Activated CD8-positive, alpha-beta T cell treated with anti-CD3 and anti-CD28 coated beads, Interleukin-2, amount 10 ng/mL, durations not matched to agents 7 days and 5 days (primary cell): ENCODE data around the gene CCR1. TPM values are rescaled to one million over a fixed set of nuclear protein-coding genes. Genes with fewer than 3 reads are reported as not detected.
A peak's percentile ranks its signal among the peaks of the same experiment; 100 is the strongest.

Source experiments
- ATAC-seq: fragments of 150-1000 bp; cut with Tn5 transposase; one replicate; pipeline ENCODE4 v1.10.0; 2021; ENCODE audit warnings: moderate library complexity
- CTCF ChIA-PET: fragments of 350-600 bp; sonication (Branson Sonifier 250); formaldehyde crosslinking; loops from one replicate; lab custom pipeline; 2021; ENCODE audit warnings: antibody characterized with exemption; lab: Charles Lee
- POLR2A ChIA-PET: fragments of 350-600 bp; sonication (Branson Sonifier 250); formaldehyde crosslinking; loops from one replicate; lab custom pipeline; 2021; ENCODE audit warnings: antibody characterized with exemption; lab: Charles Lee
- DNase-seq: peaks from one replicate; pipeline ENCODE4 v3.0.0-alpha.2; 2020
- H3K27ac Mint-ChIP-seq: one replicate; pipeline ENCODE4 v1.8.0; 2021; ENCODE audit warnings: mild to moderate bottlenecking, mixed read lengths
- H3K27me3 Mint-ChIP-seq: one replicate; pipeline ENCODE4 v1.8.0; 2021; ENCODE audit warnings: low read depth, mixed read lengths
- H3K36me3 Mint-ChIP-seq: one replicate; pipeline ENCODE4 v1.8.0; 2021; ENCODE audit warnings: low read depth, mixed read lengths
- H3K4me1 Mint-ChIP-seq: one replicate; pipeline ENCODE4 v1.8.0; 2021; ENCODE audit warnings: low read depth, mixed read lengths
- H3K4me3 Mint-ChIP-seq: one replicate; pipeline ENCODE4 v1.8.0; 2021; ENCODE audit warnings: mild to moderate bottlenecking, mixed read lengths
- H3K9me3 Mint-ChIP-seq: one replicate; pipeline ENCODE4 v1.8.0; 2022; ENCODE audit warnings: mixed read lengths; ENCODE audit not compliant: insufficient read depth
- total RNA-seq, 2 experiments: library from RNA; stranded (reverse); gene quantifications; one replicate each; pipeline ENCODE4 v1.2.3, GENCODE V29; 2021

The CCR1 gene
- 10 to 100 TPM; 41.4 to 41.5 TPM for total RNA-seq

GRCh38 chr3:46208167-46208704 lies at the start of gene CCR1:
TSS of gene CCR1 (minus strand) at chr3:46208313. CDS start at chr3:46204313, 4,000 bp downstream.
- no peaks in the 10 kb centered on the region for H3K27me3 Mint-ChIP-seq
- H3K4me3 Mint-ChIP-seq: peak within 1 kb of the TSS; percentile 87
- peaks cover 47% of the 10 kb centered on the region for H3K36me3 Mint-ChIP-seq
- H3K4me1 Mint-ChIP-seq: peaks cover 73% of the 10 kb centered on the region
- peak; percentile 85 for DNase-seq
- POLR2A ChIA-PET: interaction anchor here (0.9 to 5.3 kb wide), 7 partner anchors 76 to 162 kb away, joined by 3 to 63 read pairs (median 8); partner anchors contain the start of gene CCR5
- H3K27ac Mint-ChIP-seq: peak within 1 kb of the TSS; percentile 95
- peak; percentile 69 for ATAC-seq
- CTCF ChIA-PET: interaction anchor here (0.6 to 6.6 kb wide), 53 partner anchors 9 to 329 kb away, joined by 3 to 150 read pairs (median 4); partner anchors contain the start of genes CCR5 and CXCR6
- no peaks in the 10 kb centered on the region for H3K9me3 Mint-ChIP-seq

GRCh38 chr3:46252980-46253379 lies 44.9 kb upstream of the CCR1 start:
- peaks cover 6% of the 10 kb centered on the region for H3K9me3 Mint-ChIP-seq
- DNase-seq (no peak), ATAC-seq (no peak)
- H3K4me3 Mint-ChIP-seq: no peak overlapping the region
- no peak overlapping the region for H3K27ac Mint-ChIP-seq
- H3K27me3 Mint-ChIP-seq: peaks cover 44% of the 10 kb centered on the region
- H3K4me1 Mint-ChIP-seq: no peaks in the 10 kb centered on the region
- ChIA-PET CTCF (interaction anchor here (0.8 to 2.0 kb wide), 4 partner anchors 14 to 169 kb away, joined by 3 to 7 read pairs (median 4); no protein-coding TSS in a partner anchor), POLR2A (no interaction called here)
- H3K36me3 Mint-ChIP-seq: peaks cover 4% of the 10 kb centered on the region

GRCh38 chr3:46245146-46245545 lies 37.0 kb upstream of the CCR1 start:
- DNase-seq (no peak), ATAC-seq (no peak)
- Mint-ChIP-seq H3K27ac (no peak overlapping the region), H3K9me3 (no peaks in the 10 kb centered on the region), H3K36me3 (no peaks in the 10 kb centered on the region), H3K4me3 (no peak overlapping the region), H3K27me3 (peaks cover 20% of the 10 kb centered on the region), H3K4me1 (peaks cover 6% of the 10 kb centered on the region)
- CTCF ChIA-PET: interaction anchor here (0.7 to 1.3 kb wide), 3 partner anchors 31 to 271 kb away, joined by 3 to 5 read pairs (median 3); no protein-coding TSS in a partner anchor
- POLR2A ChIA-PET: no interaction called here

GRCh38 chr3:46243560-46243959 lies 35.4 kb upstream of the CCR1 start:
- Mint-ChIP-seq H3K9me3 (no peaks in the 10 kb centered on the region), H3K27ac (no peak overlapping the region), H3K4me1 (peaks cover 6% of the 10 kb centered on the region), H3K4me3 (no peak overlapping the region), H3K36me3 (no peaks in the 10 kb centered on the region), H3K27me3 (peaks cover 27% of the 10 kb centered on the region)
- ChIA-PET POLR2A (no interaction called here), CTCF (interaction anchor here (1.1 to 1.4 kb wide), 2 partner anchors 10 to 21 kb away, joined by 4 to 7 read pairs; no protein-coding TSS in a partner anchor)
- no peak for ATAC-seq
- DNase-seq: no peak

GRCh38 chr3:46242120-46242519 lies 34.0 kb upstream of the CCR1 start, which contains the start of gene CCR3:
TSS of gene CCR3 (plus strand) at chr3:46242460. CDS start at chr3:46265159, 22,699 bp downstream.
- POLR2A ChIA-PET: no interaction called here
- Mint-ChIP-seq H3K4me3 (no peak within 1 kb of the TSS), H3K27me3 (peaks cover 37% of the 10 kb centered on the region), H3K9me3 (no peaks in the 10 kb centered on the region), H3K27ac (no peak within 1 kb of the TSS), H3K36me3 (no peaks in the 10 kb centered on the region), H3K4me1 (peaks cover 8% of the 10 kb centered on the region)
- ATAC-seq (no peak), DNase-seq (no peak)
- CTCF ChIA-PET: interaction anchor here (1.0 kb wide), 1 partner anchor 136 kb away, joined by 4 read pairs; no protein-coding TSS in a partner anchor

- no peak for DNase-seq
- no peak overlapping the region for H3K4me3 Mint-ChIP-seq
- no peaks in the 10 kb centered on the region for H3K36me3 Mint-ChIP-seq
- H3K27ac Mint-ChIP-seq: no peak overlapping the region
- no peaks in the 10 kb centered on the region for H3K9me3 Mint-ChIP-seq
- ChIA-PET POLR2A (no interaction called here), CTCF (interaction anchor here (1.3 kb wide), 1 partner anchor 162 kb away, joined by 3 read pairs; no protein-coding TSS in a partner anchor)
- peaks cover 21% of the 10 kb centered on the region for H3K4me1 Mint-ChIP-seq
- ATAC-seq: no peak
- H3K27me3 Mint-ChIP-seq: peaks cover 40% of the 10 kb centered on the region
Observed at GRCh38 chr3:46239952-46240351, 31.8 kb upstream of the CCR1 start.

GRCh38 chr3:46239301-46239938 lies 31.3 kb upstream of the CCR1 start:
- ChIA-PET CTCF (interaction anchor here (0.7 to 1.7 kb wide), 4 partner anchors 14 to 161 kb away, joined by 3 to 12 read pairs (median 4); partner anchors contain the start of gene CCR5), POLR2A (no interaction called here)
- no peak overlapping the region for H3K4me3 Mint-ChIP-seq
- DNase-seq (no peak), ATAC-seq (no peak)
- H3K36me3 Mint-ChIP-seq: no peaks in the 10 kb centered on the region
- no peaks in the 10 kb centered on the region for H3K9me3 Mint-ChIP-seq
- H3K27me3 Mint-ChIP-seq: peaks cover 39% of the 10 kb centered on the region
- no peak overlapping the region for H3K27ac Mint-ChIP-seq
- peaks cover 21% of the 10 kb centered on the region for H3K4me1 Mint-ChIP-seq

- H3K4me3 Mint-ChIP-seq: no peak overlapping the region
- no peaks in the 10 kb centered on the region for H3K36me3 Mint-ChIP-seq
- CTCF ChIA-PET: interaction anchor here (0.7 to 1.7 kb wide), 5 partner anchors 15 to 159 kb away, joined by 3 to 12 read pairs (median 3); partner anchors contain the start of gene CCR5
- H3K27me3 Mint-ChIP-seq: peaks cover 36% of the 10 kb centered on the region
- H3K9me3 Mint-ChIP-seq: no peaks in the 10 kb centered on the region
- POLR2A ChIA-PET: interaction anchor here (0.7 kb wide), 1 partner anchor 73 kb away, joined by 3 read pairs; no protein-coding TSS in a partner anchor
- peaks cover 21% of the 10 kb centered on the region for H3K4me1 Mint-ChIP-seq
- no peak overlapping the region for H3K27ac Mint-ChIP-seq
- ATAC-seq (no peak), DNase-seq (no peak)
Observed at GRCh38 chr3:46238386-46238785, 30.3 kb upstream of the CCR1 start.

- H3K9me3 Mint-ChIP-seq: no peaks in the 10 kb centered on the region
- peaks cover 15% of the 10 kb centered on the region for H3K4me1 Mint-ChIP-seq
- ChIA-PET CTCF (no interaction called here), POLR2A (no interaction called here)
- H3K27me3 Mint-ChIP-seq: peaks cover 32% of the 10 kb centered on the region
- no peaks in the 10 kb centered on the region for H3K36me3 Mint-ChIP-seq
- no peak overlapping the region for H3K4me3 Mint-ChIP-seq
- peak overlapping the region; percentile 32 for H3K27ac Mint-ChIP-seq
- no peak for DNase-seq
- no peak for ATAC-seq
Observed at GRCh38 chr3:46236294-46237054, 28.4 kb upstream of the CCR1 start.

GRCh38 chr3:46235425-46235824 lies 27.3 kb upstream of the CCR1 start:
- ATAC-seq (no peak), DNase-seq (no peak)
- H3K4me1 Mint-ChIP-seq: peaks cover 15% of the 10 kb centered on the region
- peaks cover 27% of the 10 kb centered on the region for H3K27me3 Mint-ChIP-seq
- ChIA-PET POLR2A (interaction anchor here (1.6 kb wide), 1 partner anchor 34 kb away, joined by 3 read pairs; no protein-coding TSS in a partner anchor), CTCF (interaction anchor here (0.9 to 2.3 kb wide), 3 partner anchors 22 to 41 kb away, joined by 3 to 7 read pairs (median 3); no protein-coding TSS in a partner anchor)
- H3K9me3 Mint-ChIP-seq: no peaks in the 10 kb centered on the region
- H3K36me3 Mint-ChIP-seq: no peaks in the 10 kb centered on the region
- H3K27ac Mint-ChIP-seq: no peak overlapping the region
- no peak overlapping the region for H3K4me3 Mint-ChIP-seq

- no peaks in the 10 kb centered on the region for H3K9me3 Mint-ChIP-seq
- CTCF ChIA-PET: interaction anchor here (1.2 to 2.2 kb wide), 4 partner anchors 10 to 154 kb away, joined by 3 to 9 read pairs (median 7); partner anchors contain the start of gene CCR5
Observed at GRCh38 chr3:46233194-46233593, 25.1 kb upstream of the CCR1 start.

More at GRCh38 chr3:46233194-46233593, 25.1 kb upstream of the CCR1 start:
- DNase-seq (no peak), ATAC-seq (no peak)
- Mint-ChIP-seq H3K27ac (no peak overlapping the region), H3K27me3 (peaks cover 16% of the 10 kb centered on the region), H3K4me1 (peaks cover 24% of the 10 kb centered on the region), H3K4me3 (no peak overlapping the region), H3K36me3 (no peaks in the 10 kb centered on the region)
- POLR2A ChIA-PET: interaction anchor here (0.9 kb wide), 1 partner anchor 174 kb away, joined by 4 read pairs; the partner anchor contains the start of gene CCRL2
